H9 (cell line): ENCODE results near the gene APCDD1L. TPM values are rescaled to one million over a fixed set of nuclear protein-coding genes. Genes with fewer than 3 reads are reported as not detected.

Experiments used
- DNase-seq: peaks from one replicate; pipeline ENCODE4 v3.0.0-alpha.2; 2017
- H2AFZ ChIP-seq: one replicate; pipeline ENCODE4 v1.6.1; 2013; ENCODE audit warnings: mild to moderate bottlenecking, low read length, control low read depth, moderate library complexity
- H2AK5ac ChIP-seq: 2 replicates; pipeline ENCODE4 v1.6.1; 2013; ENCODE audit warnings: low read length, control low read depth, mixed read lengths; ENCODE audit not compliant: insufficient read length
- H2BK120ac ChIP-seq: one replicate; pipeline ENCODE4 v1.6.1; 2013; ENCODE audit warnings: low read depth, mild to moderate bottlenecking, low read length, control low read depth, inconsistent platforms; ENCODE audit not compliant: poor library complexity, severe bottlenecking
- H2BK12ac ChIP-seq: 2 replicates; pipeline ENCODE4 v1.6.1; 2013; ENCODE audit warnings: low read length, control low read depth, mixed read lengths, low read depth; ENCODE audit not compliant: insufficient read length
- H2BK15ac ChIP-seq: 2 replicates; pipeline ENCODE4 v1.6.1; 2013; ENCODE audit warnings: low read depth, low read length, control low read depth
- H2BK20ac ChIP-seq: one replicate; pipeline ENCODE4 v1.6.1; 2013; ENCODE audit warnings: low read depth, mild to moderate bottlenecking, low read length, control low read depth, inconsistent platforms; ENCODE audit not compliant: poor library complexity, severe bottlenecking
- H2BK5ac ChIP-seq: 2 replicates; pipeline ENCODE4 v1.6.1; 2013; ENCODE audit warnings: low read length, control low read depth, mixed read lengths; ENCODE audit not compliant: insufficient read length
- H3K14ac ChIP-seq: 2 replicates; pipeline ENCODE4 v1.6.1; 2013; ENCODE audit warnings: low read length, control low read depth; ENCODE audit not compliant: insufficient read depth
- H3K18ac ChIP-seq: 2 replicates; pipeline ENCODE4 v1.6.1; 2013; ENCODE audit warnings: low read depth, mild to moderate bottlenecking, mixed read lengths, low read length, control low read depth; ENCODE audit not compliant: insufficient read length
- H3K23ac ChIP-seq: 2 replicates; pipeline ENCODE4 v1.6.1; 2013; ENCODE audit warnings: low read length, control low read depth, mixed read lengths, low read depth; ENCODE audit not compliant: insufficient read length
- H3K23me2 ChIP-seq: 2 replicates; pipeline ENCODE4 v1.6.1; 2013; ENCODE audit warnings: low read depth, mild to moderate bottlenecking, mixed read lengths, low read length, control low read depth; ENCODE audit not compliant: insufficient read length, poor library complexity, severe bottlenecking
- H3K27ac ChIP-seq: 2 replicates; pipeline ENCODE4 v1.5.1; 2013; ENCODE audit warnings: low read length, control low read depth, mixed read lengths, low read depth; ENCODE audit not compliant: insufficient read length
- H3K27me3 ChIP-seq: 2 replicates; pipeline ENCODE4 v1.6.1; 2013; ENCODE audit warnings: low read length, control low read depth, inconsistent platforms; ENCODE audit not compliant: insufficient read depth
- H3K4ac ChIP-seq: 2 replicates; pipeline ENCODE4 v1.6.1; 2013; ENCODE audit warnings: low read depth, mild to moderate bottlenecking, control low read depth, inconsistent platforms, low read length, moderate library complexity
- H3K4me1 ChIP-seq: 2 replicates; pipeline ENCODE4 v1.6.1; 2013; ENCODE audit warnings: low read length, control low read depth, inconsistent platforms; ENCODE audit not compliant: insufficient read depth
- H3K4me2 ChIP-seq: 2 replicates; pipeline ENCODE4 v1.6.1; 2013; ENCODE audit warnings: low read length, control low read depth, mixed read lengths; ENCODE audit not compliant: insufficient read length, insufficient read depth
- H3K56ac ChIP-seq: 2 replicates; pipeline ENCODE4 v1.6.1; 2013; ENCODE audit warnings: low read depth, mild to moderate bottlenecking, mixed read lengths, low read length, control low read depth; ENCODE audit not compliant: insufficient read length
- H3K79me1 ChIP-seq: 2 replicates; pipeline ENCODE4 v1.6.1; 2013; ENCODE audit warnings: low read depth, mild to moderate bottlenecking, moderate library complexity, low read length, control low read depth, inconsistent platforms; ENCODE audit not compliant: insufficient read depth, poor library complexity, severe bottlenecking
- H3K79me2 ChIP-seq: 2 replicates; pipeline ENCODE4 v1.6.1; 2013; ENCODE audit warnings: low read length, control low read depth, inconsistent platforms; ENCODE audit not compliant: insufficient read depth
- H3K9ac ChIP-seq: 2 replicates; pipeline ENCODE4 v1.6.1; 2013; ENCODE audit warnings: low read length, control low read depth, mixed read lengths; ENCODE audit not compliant: insufficient read length; ENCODE audit errors: extremely low read depth
- H3K9me3 ChIP-seq: one replicate; pipeline ENCODE4 v1.6.1; 2013; ENCODE audit warnings: low read depth, low read length, inconsistent platforms; ENCODE audit not compliant: control insufficient read depth
- H3T11ph ChIP-seq: one replicate; pipeline ENCODE4 v1.6.1; 2013; ENCODE audit warnings: mild to moderate bottlenecking, low read length, control low read depth, inconsistent platforms
- H4K20me1 ChIP-seq: one replicate; pipeline ENCODE4 v1.6.1; 2013; ENCODE audit not compliant: control insufficient read depth, insufficient read length, insufficient read depth
- H4K5ac ChIP-seq: 2 replicates; pipeline ENCODE4 v1.6.1; 2013; ENCODE audit warnings: low read depth, mild to moderate bottlenecking, mixed read lengths, low read length, control low read depth; ENCODE audit not compliant: insufficient read length
- H4K8ac ChIP-seq: replicated peaks from 2 replicates; pipeline ENCODE4 v1.6.1; 2013; ENCODE audit warnings: low read length, control low read depth, mixed read lengths, low read depth; ENCODE audit not compliant: insufficient read length
- H4K91ac ChIP-seq: 2 replicates; pipeline ENCODE4 v1.6.1; 2013; ENCODE audit warnings: low read depth, mild to moderate bottlenecking, moderate library complexity, mixed read lengths, low read length, control low read depth; ENCODE audit not compliant: insufficient read length
- H3K27ac Mint-ChIP-seq, 3 experiments: 2 replicates in 2 of 3; 3 replicates in 1 of 3; pipeline ENCODE4 v1.8.0; 2020 to 2021; ENCODE audit warnings: mixed read lengths in 3 of 3, mild to moderate bottlenecking in 1 of 3, moderate library complexity in 1 of 3
- H3K27me3 Mint-ChIP-seq: 2 replicates; pipeline ENCODE4 v1.8.0; 2021; ENCODE audit warnings: low read depth, mild to moderate bottlenecking, moderate library complexity, mixed read lengths
- H3K36me3 Mint-ChIP-seq, 3 experiments: 2 replicates in 2 of 3; 3 replicates in 1 of 3; pipeline ENCODE4 v1.8.0; 2020 to 2021; ENCODE audit warnings: low read depth in 3 of 3, mixed read lengths in 3 of 3; ENCODE audit not compliant: insufficient read depth in 1 of 3
- H3K4me1 Mint-ChIP-seq, 2 experiments: 2 replicates each; pipeline ENCODE4 v1.8.0; 2020; ENCODE audit warnings: mixed read lengths in 2 of 2
- H3K4me3 Mint-ChIP-seq, 2 experiments: 2 replicates in 1 of 2; 3 replicates in 1 of 2; pipeline ENCODE4 v1.8.0; 2020 to 2021; ENCODE audit warnings: mild to moderate bottlenecking in 2 of 2, mixed read lengths in 2 of 2, moderate library complexity in 1 of 2
- H3K9me3 Mint-ChIP-seq, 2 experiments: 2 replicates in 1 of 2; 3 replicates in 1 of 2; pipeline ENCODE4 v1.8.0; 2020; ENCODE audit warnings: mild to moderate bottlenecking in 2 of 2, mixed read lengths in 2 of 2, moderate library complexity in 1 of 2
- WGBS: extraction: QIAGEN DNeasy Blood & Tissue Kit; methylation state at CpG from one replicate; pipeline ENCODE4 v1.1.7; 2013; ENCODE audit warnings: missing lambda C conversion rate, low lambda C conversion rate, mixed read lengths; ENCODE audit not compliant: insufficient read length; ENCODE audit errors: extremely low coverage; 5-methylcytosine and 5-hydroxymethylcytosine counted together
- total RNA-seq: library from RNA; stranded (reverse); gene quantifications from 2 replicates; pipeline ENCODE4 v1.2.1, GENCODE V29; 2021
- TF ChIP-seq, protein P1 (sequence below): fragments of 200-600 bp; sonication (generic); conservative IDR thresholded peaks from 3 replicates; pipeline ENCODE4 v1.8.0; 2021; ENCODE audit warnings: antibody characterized with exemption, mild to moderate bottlenecking

Gene APCDD1L
- total RNA-seq, 1 experiment from 2014 or later, result 0.68 TPM

DNA sequence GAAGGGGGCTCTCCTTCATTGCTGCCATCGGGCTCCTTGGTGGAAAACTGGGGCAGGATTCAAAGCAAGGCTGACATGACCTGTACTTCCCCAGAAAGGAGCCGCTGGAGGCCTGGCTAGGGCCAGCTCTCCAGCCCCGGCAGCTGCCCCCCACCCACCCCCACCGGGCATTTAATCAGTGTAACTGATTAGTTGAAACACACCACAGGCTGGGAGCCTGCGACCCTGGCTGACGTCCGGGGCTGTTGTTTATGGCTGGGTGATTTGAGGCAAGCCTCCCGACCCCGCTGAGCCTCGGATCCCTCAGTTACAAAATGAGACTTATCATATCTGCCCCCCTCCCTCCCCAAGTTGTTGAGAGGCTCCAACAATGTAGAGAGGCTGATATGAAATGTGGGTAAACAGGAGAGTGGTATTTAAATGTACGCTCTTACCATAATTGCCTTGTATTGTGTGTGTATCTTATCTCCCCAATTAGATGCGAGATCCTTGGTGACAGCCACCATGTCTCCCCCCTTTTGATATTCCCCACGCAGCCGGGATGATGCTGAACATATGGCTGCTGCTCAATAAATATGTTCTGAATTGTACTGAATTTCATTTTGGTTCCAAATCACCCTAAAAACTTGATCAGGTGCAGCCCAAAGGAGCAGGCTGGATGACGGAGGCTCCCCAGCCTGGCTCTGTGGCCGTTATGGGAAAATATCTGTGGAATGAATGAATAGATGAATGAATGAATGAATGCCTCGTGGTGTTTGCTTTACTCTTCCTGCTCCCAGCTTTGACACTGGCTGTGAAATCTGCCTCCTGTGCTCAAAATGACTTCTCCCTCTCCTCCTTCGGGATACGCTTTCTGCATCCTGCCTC, 31.8 kb upstream of the APCDD1L start:
- Histone ChIP-seq H3K9ac (no peak overlapping the region), H2AFZ (no peak overlapping the region), H3K23ac (no peak overlapping the region), H2BK120ac (no peak overlapping the region), H3T11ph (no peak overlapping the region), H2BK20ac (no peak overlapping the region), H4K20me1 (no peaks in the 10 kb centered on the region), H2BK12ac (no peak overlapping the region), H3K27ac (no peak overlapping the region), H2BK5ac (no peak overlapping the region), H4K91ac (no peak overlapping the region), H3K4me2 (no peak overlapping the region), H3K9me3 (no peaks in the 10 kb centered on the region), H2AK5ac (no peak overlapping the region), H4K5ac (no peak overlapping the region), H3K56ac (no peak overlapping the region), H2BK15ac (no peak overlapping the region), H3K27me3 (no peaks in the 10 kb centered on the region; the same call in 1 of the 2 replicates), H4K8ac (no peak overlapping the region), H3K14ac (no peak overlapping the region), H3K18ac (no peak overlapping the region), H3K79me1 (no peaks in the 10 kb centered on the region), H3K23me2 (no peaks in the 10 kb centered on the region), H3K79me2 (no peaks in the 10 kb centered on the region), H3K4ac (no peak overlapping the region), H3K4me1 (no peaks in the 10 kb centered on the region)
- no peak overlapping the region for H3K4me3 Mint-ChIP-seq
- TF ChIP-seq, protein P1, sequence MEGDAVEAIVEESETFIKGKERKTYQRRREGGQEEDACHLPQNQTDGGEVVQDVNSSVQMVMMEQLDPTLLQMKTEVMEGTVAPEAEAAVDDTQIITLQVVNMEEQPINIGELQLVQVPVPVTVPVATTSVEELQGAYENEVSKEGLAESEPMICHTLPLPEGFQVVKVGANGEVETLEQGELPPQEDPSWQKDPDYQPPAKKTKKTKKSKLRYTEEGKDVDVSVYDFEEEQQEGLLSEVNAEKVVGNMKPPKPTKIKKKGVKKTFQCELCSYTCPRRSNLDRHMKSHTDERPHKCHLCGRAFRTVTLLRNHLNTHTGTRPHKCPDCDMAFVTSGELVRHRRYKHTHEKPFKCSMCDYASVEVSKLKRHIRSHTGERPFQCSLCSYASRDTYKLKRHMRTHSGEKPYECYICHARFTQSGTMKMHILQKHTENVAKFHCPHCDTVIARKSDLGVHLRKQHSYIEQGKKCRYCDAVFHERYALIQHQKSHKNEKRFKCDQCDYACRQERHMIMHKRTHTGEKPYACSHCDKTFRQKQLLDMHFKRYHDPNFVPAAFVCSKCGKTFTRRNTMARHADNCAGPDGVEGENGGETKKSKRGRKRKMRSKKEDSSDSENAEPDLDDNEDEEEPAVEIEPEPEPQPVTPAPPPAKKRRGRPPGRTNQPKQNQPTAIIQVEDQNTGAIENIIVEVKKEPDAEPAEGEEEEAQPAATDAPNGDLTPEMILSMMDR, result no peak
- no peaks in the 10 kb centered on the region for H3K36me3 Mint-ChIP-seq
- WGBS, result no CpG with 5 or more reads among the region's 19 CpGs
- H3K27ac Mint-ChIP-seq, result no peak overlapping the region
- H3K4me1 Mint-ChIP-seq, result peaks cover 14 to 20% of the 10 kb centered on the region in 2 experiments
- peaks cover 5% of the 10 kb centered on the region for H3K27me3 Mint-ChIP-seq
- DNase-seq, result peak; percentile 7
- H3K9me3 Mint-ChIP-seq, result peaks cover 0 to 8% of the 10 kb centered on the region in 2 experiments; a peak in 2 of 5 replicates
